HG03280 (cell line): ENCODE results near the gene KSR1.

Experiments
- ATAC-seq: cut with Tn5 transposase; IDR thresholded peaks from one replicate; pipeline ENCODE4 v1.9.1; 2021; ENCODE audit warnings: mild to moderate bottlenecking, moderate library complexity; ENCODE audit not compliant: unreplicated experiment

The KSR1 gene

DNA sequence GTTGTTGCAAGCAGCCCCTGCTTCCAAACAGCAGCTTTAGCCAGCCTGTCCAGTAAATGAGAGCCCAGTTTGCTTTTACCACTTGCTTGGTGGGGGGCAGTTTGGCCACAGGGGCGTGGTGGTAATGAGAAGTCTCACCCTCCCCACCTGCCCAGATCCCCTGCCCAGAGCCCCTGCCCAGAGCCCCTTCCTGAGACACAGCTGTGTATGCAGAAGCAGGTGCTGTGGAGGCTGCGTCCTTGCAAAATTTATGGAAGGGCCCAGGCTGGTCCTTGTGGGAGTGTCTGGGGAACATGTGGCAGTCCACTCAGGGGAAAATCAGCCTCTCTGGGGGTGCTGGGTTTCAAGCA, 147.1 kb downstream of the KSR1 start:
- ATAC-seq: no peak

GRCh38 chr17:27603880-27604794, 147.9 kb downstream of the KSR1 start:
- no peak for ATAC-seq

- ATAC-seq: no peak
Measured at GRCh38 chr17:27605409-27605808, 149.2 kb downstream of the KSR1 start.

DNA sequence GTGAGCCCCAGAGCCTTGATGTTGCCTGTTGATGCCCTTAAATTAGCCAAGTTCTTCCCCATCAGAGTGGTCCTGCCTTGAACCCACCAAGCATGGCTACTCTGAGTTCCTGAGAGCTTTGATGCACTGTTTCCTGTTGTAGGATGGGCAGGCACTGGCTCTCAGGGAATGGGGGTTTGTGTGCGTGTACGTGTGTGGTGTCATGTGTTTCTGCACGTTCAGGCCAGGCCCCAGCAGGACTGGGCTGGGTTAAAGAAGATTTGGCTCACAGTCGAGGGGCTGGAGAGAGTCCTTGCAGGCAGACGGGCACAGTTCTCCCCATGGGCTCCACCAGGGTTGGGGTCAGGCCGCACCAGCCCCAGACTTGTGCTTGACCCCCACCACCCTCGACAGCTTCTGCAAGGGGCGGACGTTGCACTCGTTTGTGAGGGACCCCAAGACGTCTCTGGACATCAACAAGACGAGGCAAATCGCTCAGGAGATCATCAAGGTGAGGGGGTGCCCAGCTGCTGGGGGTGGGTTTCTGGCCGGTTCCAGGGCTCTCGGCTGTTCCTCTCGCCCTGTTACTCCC, 151.4 kb downstream of the KSR1 start:
- no peak for ATAC-seq

DNA sequence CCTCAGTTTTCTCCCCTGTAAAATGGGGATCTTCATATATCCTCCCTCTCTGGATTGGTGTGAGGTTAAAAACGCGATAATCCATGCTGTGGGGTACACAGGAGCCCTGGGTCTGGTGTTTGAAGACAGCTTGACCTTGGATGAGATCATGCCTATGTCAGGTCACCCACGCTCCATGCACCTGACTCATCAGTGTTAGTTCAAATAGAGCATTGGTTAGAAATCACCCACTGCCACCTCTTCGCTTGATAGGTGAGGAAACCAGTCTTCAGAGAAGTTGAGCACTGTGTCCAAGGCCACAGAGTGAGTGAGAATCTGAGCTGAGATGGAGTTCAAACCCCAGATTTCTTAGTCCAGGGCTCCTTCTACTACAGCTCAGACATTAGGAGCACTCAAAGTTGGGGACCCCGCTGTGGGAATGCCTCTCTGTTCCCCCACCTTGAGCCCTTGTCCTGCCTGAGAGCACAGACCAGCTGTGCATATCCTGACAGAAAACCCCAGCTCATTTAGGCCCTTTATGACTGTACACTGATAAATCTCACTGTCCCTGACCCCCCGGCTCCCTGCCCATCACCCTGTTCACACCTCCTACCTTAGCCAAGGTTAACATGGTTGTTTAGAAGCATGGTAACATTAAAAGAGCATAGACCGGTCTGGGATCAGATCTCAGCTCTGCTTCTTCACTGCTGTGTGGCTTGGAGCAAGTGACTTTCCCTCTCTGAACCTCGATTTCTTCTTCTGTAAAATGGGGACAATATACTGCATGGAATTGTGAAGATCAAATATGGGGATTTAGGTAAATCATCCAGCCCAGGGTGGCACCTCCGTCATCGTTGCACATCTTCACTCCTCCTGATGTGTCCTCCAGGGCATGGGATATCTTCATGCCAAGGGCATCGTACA, 152.3 kb downstream of the KSR1 start:
- no peak for ATAC-seq

- no peak for ATAC-seq
Measured at GRCh38 chr17:27609611-27610303, 153.5 kb downstream of the KSR1 start.

GRCh38 chr17:27610304-27610677, 154.0 kb downstream of the KSR1 start:
- no peak for ATAC-seq

GRCh38 chr17:27612160-27612770, 156.0 kb downstream of the KSR1 start:
- ATAC-seq: no peak

- ATAC-seq: no peak
Measured at GRCh38 chr17:27613433-27613832, 157.2 kb downstream of the KSR1 start.

GRCh38 chr17:27615121-27615520, 158.9 kb downstream of the KSR1 start:
- no peak for ATAC-seq

GRCh38 chr17:27616414-27616813, 160.2 kb downstream of the KSR1 start:
- no peak for ATAC-seq

- ATAC-seq: no peak
Measured at GRCh38 chr17:27618417-27618816, 162.2 kb downstream of the KSR1 start.

DNA sequence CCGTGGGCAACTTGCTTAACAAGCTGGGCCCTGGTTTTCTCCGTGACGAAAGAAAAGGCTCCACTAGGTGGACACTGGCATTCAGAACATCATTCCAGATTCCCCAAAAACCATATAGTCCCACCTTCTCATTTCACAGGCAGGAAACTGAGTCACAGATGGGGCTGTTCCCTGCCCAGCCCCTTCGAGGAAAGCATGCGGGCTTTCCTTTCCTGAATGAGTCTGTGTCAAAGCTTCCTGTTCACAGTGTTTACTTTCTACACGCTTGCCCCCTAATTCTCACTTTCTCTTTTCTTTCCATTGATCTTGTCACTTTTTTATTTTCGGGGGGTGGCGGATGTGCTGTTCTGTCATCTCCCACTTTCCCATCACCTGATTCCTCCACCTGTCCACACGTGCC, 164.5 kb downstream of the KSR1 start:
- ATAC-seq: no peak

- ATAC-seq: no peak
Measured at GRCh38 chr17:27621536-27621935, 165.3 kb downstream of the KSR1 start.

DNA sequence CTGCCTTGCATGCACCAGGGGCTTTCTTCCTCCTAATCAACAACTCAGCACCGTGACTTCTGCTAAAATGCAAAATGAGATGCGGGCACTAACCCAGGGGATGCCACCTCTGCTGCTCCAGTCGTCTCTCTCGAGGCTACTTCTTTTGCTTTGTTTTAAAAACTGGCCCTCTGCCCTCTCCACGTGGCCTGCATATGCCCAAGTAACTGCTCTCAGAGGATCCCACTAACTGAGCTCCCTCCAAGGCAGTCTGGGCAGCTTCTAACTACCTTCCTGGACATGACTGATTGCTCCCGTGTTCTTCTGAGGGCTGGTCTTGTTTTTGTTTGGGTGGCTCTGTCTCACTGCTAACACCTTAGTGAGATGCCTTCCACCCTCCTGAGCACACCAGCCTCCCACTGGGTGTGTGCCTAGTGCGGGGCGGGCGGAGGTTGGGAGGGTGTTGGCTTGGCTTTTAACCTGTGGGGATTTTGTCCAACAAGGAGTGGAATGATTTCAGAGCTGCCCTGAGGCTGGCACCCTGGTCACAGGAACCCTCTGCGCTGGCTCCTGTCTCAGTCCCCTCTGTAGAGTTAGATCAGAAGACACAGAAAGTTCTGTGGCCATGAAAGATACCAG, 165.8 kb downstream of the KSR1 start:
- no peak for ATAC-seq

GRCh38 chr17:27622986-27623385, 166.7 kb downstream of the KSR1 start:
- no peak for ATAC-seq

DNA sequence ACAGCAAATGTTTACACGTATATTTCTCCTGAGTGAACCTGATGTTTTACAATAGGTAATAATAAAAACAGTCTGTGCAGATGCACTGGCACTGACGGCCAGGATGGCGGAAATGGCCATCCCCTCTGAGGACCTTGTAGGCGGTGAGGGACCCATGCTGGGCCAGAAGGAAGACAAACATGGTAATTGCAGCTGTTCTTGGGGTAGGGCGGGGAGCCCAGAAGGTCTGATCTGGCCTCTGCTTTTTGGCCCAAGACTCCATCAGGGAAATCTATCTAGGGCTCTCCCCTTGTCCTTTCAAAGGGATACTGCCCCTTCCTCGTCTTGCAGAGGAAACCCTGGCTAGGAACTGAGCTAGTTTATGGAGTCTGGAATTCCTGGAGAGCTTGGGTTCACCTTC, 167.4 kb downstream of the KSR1 start:
- no peak for ATAC-seq

DNA sequence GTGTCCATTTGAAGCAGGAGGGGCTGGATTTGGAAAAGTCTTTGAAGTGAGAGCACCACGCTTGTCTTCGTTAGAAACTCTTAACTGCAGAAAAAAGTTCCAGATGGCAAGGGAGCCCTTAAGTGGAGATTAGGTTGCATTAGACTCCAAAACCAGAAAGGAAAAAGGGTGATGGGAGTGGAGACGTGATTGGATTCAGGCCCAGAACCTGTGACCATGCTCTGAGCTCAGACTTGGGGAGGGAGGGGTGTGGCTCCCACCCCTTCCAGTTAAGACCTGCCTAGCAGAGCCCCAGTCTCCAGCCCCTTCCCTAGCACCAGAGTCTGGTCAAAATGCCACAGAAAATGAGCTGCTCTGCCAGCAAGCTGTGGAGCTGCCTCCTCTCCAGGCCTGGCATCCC, 168.3 kb downstream of the KSR1 start:
- ATAC-seq: no peak

DNA sequence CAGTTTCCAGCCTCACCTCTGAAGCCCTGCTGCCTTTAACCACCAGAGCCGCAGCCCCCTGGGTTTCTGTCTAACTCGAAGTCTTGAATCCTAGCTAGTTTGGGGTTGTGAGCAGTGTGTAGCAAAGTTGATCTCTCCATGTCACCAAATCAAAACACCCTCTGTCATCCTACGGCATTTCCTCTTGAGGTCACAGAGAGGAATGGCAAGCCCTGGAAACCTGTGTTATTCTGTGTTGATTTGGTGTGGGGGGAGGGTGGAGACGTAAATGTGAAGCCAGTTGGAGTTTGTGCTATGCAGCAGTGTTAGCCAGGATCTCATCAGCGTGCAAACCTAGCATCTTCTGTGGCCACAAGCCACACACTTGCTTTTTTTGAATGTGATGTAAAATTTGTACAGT, 169.6 kb downstream of the KSR1 start:
- no peak for ATAC-seq

GRCh38 chr17:27627514-27627913, 171.3 kb downstream of the KSR1 start:
- no peak for ATAC-seq
